ENCODE measurements around the gene RPL7L1.

Gene RPL7L1

DNA sequence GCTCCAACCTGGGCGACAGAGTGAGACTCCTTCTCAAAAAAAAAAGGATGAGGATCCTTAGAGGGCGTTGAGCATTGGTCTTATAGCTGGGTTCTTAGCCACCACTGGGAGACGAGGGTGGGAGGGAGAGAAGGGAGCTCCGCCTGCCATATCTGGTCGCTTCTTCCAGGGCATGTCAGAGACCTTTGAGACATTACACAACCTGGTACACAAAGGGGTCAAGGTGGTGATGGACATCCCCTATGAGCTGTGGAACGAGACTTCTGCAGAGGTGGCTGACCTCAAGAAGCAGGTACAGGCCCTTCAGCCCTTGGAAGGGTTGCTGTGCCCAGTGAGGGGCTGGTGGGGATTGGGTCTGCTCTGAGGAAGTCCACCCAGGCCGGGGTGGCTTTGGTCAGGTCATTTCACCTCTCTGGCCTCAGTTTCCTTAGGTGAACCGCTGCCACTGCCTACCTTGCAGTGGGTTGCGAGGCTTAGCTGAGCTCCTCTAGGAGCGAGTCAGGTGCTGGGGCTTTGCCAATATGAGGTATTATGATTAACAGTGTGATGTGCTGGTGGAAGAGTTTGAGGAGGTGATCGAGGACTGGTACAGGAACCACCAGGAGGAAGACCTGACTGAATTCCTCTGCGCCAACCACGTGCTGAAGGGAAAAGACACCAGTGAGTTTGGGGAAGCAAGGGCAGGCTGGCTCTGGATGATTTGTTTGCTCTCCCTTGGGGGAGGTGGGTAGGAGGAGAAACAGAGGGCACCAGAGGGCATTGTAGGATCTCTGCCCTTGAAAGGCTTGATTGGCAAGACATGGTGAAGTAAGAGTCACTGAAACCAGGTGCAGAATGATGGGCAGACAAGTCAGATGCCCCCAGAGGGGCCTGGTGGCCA is 58.4 kb downstream of the RPL7L1 start:
- DNase-seq (ENCODE audit: insufficient read length, low spot score), result no peak
- no peak; the same call in 1 of the 2 replicates for TF ChIP-seq POLR2AphosphoS5 (IDR thresholded peaks at IDR 0.05; ENCODE audit: low read depth, low read length)
- TF ChIP-seq PAX5 (IDR thresholded peaks at IDR 0.05; ENCODE audit: insufficient read depth, low read length, severe bottlenecking), result no peak
- TF ChIP-seq POU2F2 (IDR thresholded peaks at IDR 0.05; ENCODE audit: low read depth, low read length), result no peak
- TF ChIP-seq SPI1 (IDR thresholded peaks at IDR 0.05; ENCODE audit: low read depth, low read length), result no peak
- no peak for TF ChIP-seq TAF1 (IDR thresholded peaks at IDR 0.05; ENCODE audit: low read depth, low read length)
- TF ChIP-seq POLR2A (IDR thresholded peaks at IDR 0.05; ENCODE audit: low read depth, low read length), result no peak
- no peak for FAIRE-seq

DNA sequence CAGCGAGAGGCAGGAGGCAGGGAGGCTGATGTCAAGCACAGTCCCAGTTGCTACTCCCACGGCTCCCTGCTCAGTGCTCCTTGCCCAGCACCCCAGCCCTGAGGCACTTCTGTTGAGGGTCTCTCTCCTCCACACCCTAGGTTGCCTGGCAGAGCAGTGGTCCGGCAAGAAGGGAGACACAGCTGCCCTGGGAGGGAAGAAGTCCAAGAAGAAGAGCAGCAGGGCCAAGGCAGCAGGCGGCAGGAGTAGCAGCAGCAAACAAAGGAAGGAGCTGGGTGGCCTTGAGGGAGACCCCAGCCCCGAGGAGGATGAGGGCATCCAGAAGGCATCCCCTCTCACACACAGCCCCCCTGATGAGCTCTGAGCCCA is 59.0 kb downstream of the RPL7L1 start:
- no peak for TF ChIP-seq POLR2A (IDR thresholded peaks at IDR 0.05; ENCODE audit: low read depth, low read length)
- no peak for FAIRE-seq

DNA sequence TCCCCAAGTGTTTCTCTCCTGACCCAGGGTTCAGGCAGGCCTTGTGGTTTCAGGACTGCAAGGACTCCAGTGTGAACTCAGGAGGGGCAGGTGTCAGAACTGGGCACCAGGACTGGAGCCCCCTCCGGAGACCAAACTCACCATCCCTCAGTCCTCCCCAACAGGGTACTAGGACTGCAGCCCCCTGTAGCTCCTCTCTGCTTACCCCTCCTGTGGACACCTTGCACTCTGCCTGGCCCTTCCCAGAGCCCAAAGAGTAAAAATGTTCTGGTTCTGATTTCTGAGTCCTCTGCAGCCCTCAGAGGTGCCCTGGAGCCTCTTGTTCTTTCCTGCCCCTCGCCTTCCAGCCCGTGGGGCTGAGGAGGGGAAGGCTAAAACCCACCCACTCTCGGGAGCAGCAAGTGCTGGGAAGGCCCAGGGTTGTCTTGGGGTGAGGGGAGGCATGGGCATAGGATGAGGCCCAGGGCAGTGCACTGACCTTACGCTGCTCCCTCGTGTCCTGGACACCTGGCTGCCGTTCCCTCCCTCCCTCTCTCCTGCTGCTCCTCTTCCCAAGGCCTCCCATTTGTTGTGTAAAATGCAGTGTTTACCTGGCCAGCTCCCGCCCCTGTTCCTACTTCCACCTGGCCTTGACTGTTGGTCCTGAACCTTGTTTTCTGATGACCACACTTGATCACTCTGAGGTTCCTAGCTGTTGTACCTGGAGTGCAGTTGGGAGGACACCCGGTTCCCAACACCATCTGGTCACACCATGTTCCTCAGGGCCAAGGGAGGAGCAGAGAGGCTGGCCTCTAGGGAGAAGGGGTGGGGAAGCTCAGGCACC is 59.8 kb downstream of the RPL7L1 start:
- FAIRE-seq, result no peak
- TF ChIP-seq POU2F2 (IDR thresholded peaks at IDR 0.05; ENCODE audit: low read depth, low read length) (no peak), SPI1 (IDR thresholded peaks at IDR 0.05; ENCODE audit: low read depth, low read length) (no peak), POLR2A (IDR thresholded peaks at IDR 0.05; ENCODE audit: low read depth, low read length) (peak; percentile 51), POLR2AphosphoS5 (IDR thresholded peaks at IDR 0.05; ENCODE audit: low read depth, low read length) (peak; percentile 54)
- DNase-seq (ENCODE audit: insufficient read length, low spot score), result no peak

More for the DNA sequence above, 59.0 kb downstream of the RPL7L1 start:
- no peak for DNase-seq (ENCODE audit: insufficient read length, low spot score)
